Left ventricle myocardium inferior (tissue), 1 donor: ENCODE data around the gene JARID2. TPM values are rescaled to one million over a fixed set of nuclear protein-coding genes. Genes with fewer than 3 reads are reported as not detected.

Experiments
- DNase-seq: peaks from one replicate; pipeline ENCODE4 v3.0.0-alpha.2; 2020
- H3K27ac ChIP-seq: fragments of 200-600 bp; replicated peaks from 2 replicates; pipeline ENCODE4 v1.8.0; 2021
- H3K27me3 ChIP-seq: fragments of 200-600 bp; 2 replicates; pipeline ENCODE4 v1.8.0; 2021; ENCODE audit warnings: low read depth
- H3K36me3 ChIP-seq: fragments of 200-600 bp; 2 replicates; pipeline ENCODE4 v1.8.0; 2021
- H3K4me1 ChIP-seq: fragments of 200-600 bp; 2 replicates; pipeline ENCODE4 v1.8.0; 2021
- H3K4me3 ChIP-seq: fragments of 200-600 bp; 2 replicates; pipeline ENCODE4 v1.8.0; 2021; ENCODE audit warnings: mild to moderate bottlenecking, moderate library complexity
- H3K9me3 ChIP-seq: fragments of 200-600 bp; replicated peaks from 2 replicates; pipeline ENCODE4 v1.8.0; 2021
- intact Hi-C: fragments of 100-400 bp; cut with micrococcal nuclease; formaldehyde crosslinking; loops from one replicate; pipeline ENCODE4 v1.11.0; 2022
- total RNA-seq: library from RNA; stranded (reverse); fragmentation: NEBNext Ultra II Directional; extraction: Animal tissue kit (Norgen Biotek cat#: 25700); gene quantifications from one replicate; pipeline ENCODE4 v1.2.1, GENCODE V29; 2021
- TF ChIP-seq, protein P1 (sequence below): fragments of 200-600 bp; IDR thresholded peaks from 2 replicates; pipeline ENCODE4 v1.8.0; 2021; ENCODE audit warnings: antibody characterized with exemption, mild to moderate bottlenecking, borderline replicate concordance
- donor health status: DM: no; HTN: yes; CAD: no; lungs with severe emphysema.

Gene JARID2
- total RNA-seq, 1 donor from 2014 or later, result 6.5 TPM

DNA sequence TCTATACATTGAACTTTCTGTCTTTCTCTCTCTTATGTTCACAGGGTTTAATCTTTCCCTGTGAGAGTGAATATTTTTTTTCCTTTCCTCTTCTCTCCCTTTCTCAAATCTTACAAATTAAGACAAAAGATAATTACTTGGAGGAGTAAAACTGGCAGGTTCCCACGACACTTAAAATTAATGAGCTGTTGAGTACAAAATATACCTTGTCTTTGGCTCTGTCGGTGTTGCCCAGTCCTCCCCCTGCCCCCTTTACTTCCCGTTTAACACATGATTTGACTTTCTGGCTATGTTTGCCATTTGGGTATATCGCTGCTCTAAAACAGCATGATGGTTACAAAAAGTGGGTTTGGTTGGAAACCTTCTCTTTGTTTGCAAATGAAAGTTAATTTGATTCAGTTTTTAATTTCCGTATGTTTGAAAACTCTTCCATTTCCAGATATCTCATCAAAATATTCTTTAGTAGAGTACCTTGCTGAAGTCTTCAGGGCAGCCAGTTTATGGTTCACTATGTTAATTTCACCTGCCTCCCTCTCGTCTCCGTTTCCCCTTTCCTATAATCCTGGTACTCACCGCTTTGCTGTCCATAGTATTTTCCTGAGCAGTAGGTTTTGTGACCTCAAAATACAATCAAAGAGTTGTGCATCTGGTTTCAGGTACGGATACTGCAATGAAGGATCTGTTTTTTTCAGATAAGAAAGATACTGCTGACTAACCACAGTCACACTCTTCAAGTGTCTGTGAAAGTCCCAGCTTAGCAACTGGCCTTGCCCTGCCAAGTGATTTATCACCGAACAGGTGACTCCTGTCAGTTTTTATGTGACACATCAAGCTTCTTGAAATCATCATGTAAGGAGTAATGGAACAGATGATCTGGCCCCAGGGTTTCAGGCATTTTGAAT lies 235.8 kb downstream of the JARID2 start:
- Histone ChIP-seq H3K36me3 (no peaks in the 10 kb centered on the region), H3K27ac (no peak overlapping the region), H3K4me3 (no peak overlapping the region), H3K27me3 (no peaks in the 10 kb centered on the region), H3K9me3 (no peaks in the 10 kb centered on the region), H3K4me1 (peaks cover 70% of the 10 kb centered on the region)
- TF ChIP-seq, protein P1, sequence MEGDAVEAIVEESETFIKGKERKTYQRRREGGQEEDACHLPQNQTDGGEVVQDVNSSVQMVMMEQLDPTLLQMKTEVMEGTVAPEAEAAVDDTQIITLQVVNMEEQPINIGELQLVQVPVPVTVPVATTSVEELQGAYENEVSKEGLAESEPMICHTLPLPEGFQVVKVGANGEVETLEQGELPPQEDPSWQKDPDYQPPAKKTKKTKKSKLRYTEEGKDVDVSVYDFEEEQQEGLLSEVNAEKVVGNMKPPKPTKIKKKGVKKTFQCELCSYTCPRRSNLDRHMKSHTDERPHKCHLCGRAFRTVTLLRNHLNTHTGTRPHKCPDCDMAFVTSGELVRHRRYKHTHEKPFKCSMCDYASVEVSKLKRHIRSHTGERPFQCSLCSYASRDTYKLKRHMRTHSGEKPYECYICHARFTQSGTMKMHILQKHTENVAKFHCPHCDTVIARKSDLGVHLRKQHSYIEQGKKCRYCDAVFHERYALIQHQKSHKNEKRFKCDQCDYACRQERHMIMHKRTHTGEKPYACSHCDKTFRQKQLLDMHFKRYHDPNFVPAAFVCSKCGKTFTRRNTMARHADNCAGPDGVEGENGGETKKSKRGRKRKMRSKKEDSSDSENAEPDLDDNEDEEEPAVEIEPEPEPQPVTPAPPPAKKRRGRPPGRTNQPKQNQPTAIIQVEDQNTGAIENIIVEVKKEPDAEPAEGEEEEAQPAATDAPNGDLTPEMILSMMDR, result no peak
- no peak for DNase-seq
- intact Hi-C loops, result loop anchor here (10.0 kb wide), 1 partner anchor 247 kb away; no protein-coding TSS in a partner anchor

DNA sequence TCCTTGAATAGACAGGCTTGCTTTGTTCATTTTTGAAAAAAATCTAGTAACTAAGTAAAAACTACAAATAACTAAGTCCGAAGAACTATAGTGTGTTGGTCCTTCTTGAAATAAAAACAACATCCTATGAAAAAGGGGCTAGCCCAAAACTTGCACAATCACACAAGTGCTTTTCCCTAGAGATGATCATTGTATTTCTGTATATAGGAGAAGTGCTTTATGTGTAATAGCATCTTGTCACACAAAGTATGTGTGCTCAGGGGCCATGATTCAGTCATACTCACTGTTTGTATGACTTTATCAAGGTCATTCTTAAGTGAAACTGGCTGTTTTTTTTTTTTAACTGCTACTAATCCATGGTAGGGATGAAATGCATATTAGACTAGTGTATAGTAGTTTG lies 237.2 kb downstream of the JARID2 start:
- TF ChIP-seq, protein P1, result no peak
- no peaks in the 10 kb centered on the region for H3K27me3 ChIP-seq
- H3K27ac ChIP-seq, result no peak overlapping the region
- peaks cover 55% of the 10 kb centered on the region for H3K4me1 ChIP-seq
- no peaks in the 10 kb centered on the region for H3K9me3 ChIP-seq
- intact Hi-C loops, result loop anchor here (10.0 kb wide), 1 partner anchor 248 kb away; no protein-coding TSS in a partner anchor
- no peak overlapping the region for H3K4me3 ChIP-seq
- H3K36me3 ChIP-seq, result peaks cover 11% of the 10 kb centered on the region
- DNase-seq, result no peak

DNA sequence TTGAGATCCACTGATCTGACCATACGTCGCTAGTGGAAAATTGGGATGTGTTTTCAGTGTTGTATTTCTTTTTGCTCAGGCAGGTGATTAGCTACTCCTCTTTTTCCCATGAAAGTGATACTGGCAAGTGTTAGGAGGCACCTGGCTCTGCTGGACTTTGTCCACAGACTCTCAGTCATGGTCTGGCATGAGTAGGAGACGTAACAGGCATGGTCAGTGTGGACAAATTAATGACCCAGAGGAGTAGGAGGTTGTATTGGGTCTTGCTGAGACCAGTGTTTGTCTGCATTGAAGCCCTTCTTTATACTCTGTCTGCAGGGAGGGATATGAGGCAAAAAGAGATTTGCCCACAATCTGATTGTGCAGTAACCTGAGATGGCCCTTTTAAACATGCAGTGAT lies 238.3 kb downstream of the JARID2 start:
- Histone ChIP-seq H3K36me3 (peaks cover 21% of the 10 kb centered on the region), H3K4me1 (peaks cover 54% of the 10 kb centered on the region), H3K4me3 (no peak overlapping the region), H3K27me3 (no peaks in the 10 kb centered on the region), H3K27ac (no peak overlapping the region), H3K9me3 (no peaks in the 10 kb centered on the region)
- DNase-seq, result no peak
- intact Hi-C loops, result loop anchor here (10.0 kb wide), 1 partner anchor 249 kb away; no protein-coding TSS in a partner anchor
- TF ChIP-seq, protein P1, result no peak

DNA sequence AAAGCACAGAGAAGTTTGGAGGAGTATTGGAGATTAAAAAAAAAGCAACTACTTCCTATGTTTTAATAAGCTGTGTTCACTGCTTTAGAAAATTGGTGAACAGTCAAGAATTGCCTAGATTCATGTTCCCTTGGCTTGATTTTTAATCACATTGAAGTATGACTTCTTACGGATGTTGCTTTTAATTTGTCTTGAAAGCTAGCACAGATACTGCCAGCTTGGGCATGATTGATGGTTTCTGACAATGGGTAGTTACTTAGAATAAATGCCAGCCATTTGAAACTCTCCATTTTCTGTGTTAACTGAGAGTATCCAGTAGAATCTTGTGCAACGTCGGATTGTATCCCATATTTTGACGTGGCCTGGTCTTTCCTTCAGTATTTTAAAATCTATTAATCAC lies 239.0 kb downstream of the JARID2 start:
- no peak for DNase-seq
- intact Hi-C loops, result loop anchor here (10.0 kb wide), 1 partner anchor 250 kb away; no protein-coding TSS in a partner anchor
- TF ChIP-seq, protein P1, result no peak

DNA sequence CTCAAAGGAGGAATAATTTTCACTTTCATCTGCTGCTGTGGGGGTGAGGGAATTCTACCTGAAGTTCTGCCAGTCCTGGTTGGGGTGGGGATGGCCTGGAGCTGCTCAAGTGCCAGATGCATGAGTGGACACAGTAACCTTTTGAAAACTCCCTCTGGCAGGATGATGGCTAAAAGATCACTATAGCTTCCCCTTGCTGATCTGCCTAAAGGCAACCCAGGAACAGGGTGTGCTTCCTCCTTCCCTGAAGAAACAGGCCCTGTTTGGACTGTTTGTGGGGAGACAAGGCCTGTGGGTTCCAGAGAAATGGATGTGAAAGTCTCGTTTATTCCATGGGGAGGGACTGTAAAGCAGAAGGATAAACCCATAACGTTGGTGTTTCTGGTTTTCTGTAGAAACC lies 240.1 kb downstream of the JARID2 start:
- Histone ChIP-seq H3K27me3 (no peaks in the 10 kb centered on the region), H3K4me3 (no peak overlapping the region), H3K36me3 (peaks cover 24% of the 10 kb centered on the region), H3K4me1 (peaks cover 43% of the 10 kb centered on the region), H3K27ac (no peak overlapping the region), H3K9me3 (no peaks in the 10 kb centered on the region)
- TF ChIP-seq, protein P1, result no peak
- intact Hi-C loops, result loop anchor here (10.0 kb wide), 1 partner anchor 251 kb away; no protein-coding TSS in a partner anchor
- DNase-seq, result no peak

More for the DNA sequence above, 239.0 kb downstream of the JARID2 start:
- Histone ChIP-seq H3K4me3 (no peak overlapping the region), H3K27me3 (no peaks in the 10 kb centered on the region), H3K9me3 (no peaks in the 10 kb centered on the region), H3K27ac (no peak overlapping the region), H3K4me1 (peaks cover 48% of the 10 kb centered on the region), H3K36me3 (peaks cover 24% of the 10 kb centered on the region)
